HCT116 (cell line): Measurements from ENCODE around the gene SGTB.

Experiments
- CBX3 ChIP-seq: IDR thresholded peaks from 2 replicates; pipeline ENCODE4 v1.6.1; 2012; ENCODE audit warnings: low read depth
- EZH2 ChIP-seq: fragments of 200-600 bp; sonication (generic); IDR thresholded peaks from 2 replicates; pipeline ENCODE4 v1.6.1; 2017; ENCODE audit warnings: antibody characterized with exemption, mixed run types
- POLR2A ChIP-seq: IDR thresholded peaks from 2 replicates; pipeline ENCODE4 v1.7.0; 2011; ENCODE audit warnings: borderline replicate concordance; ENCODE audit not compliant: insufficient read depth, insufficient read length; ENCODE audit errors: extremely low read depth
- RAD21 ChIP-seq: IDR thresholded peaks from 2 replicates; pipeline ENCODE4 v1.6.1; 2012; ENCODE audit warnings: low read depth, mild to moderate bottlenecking
- SRF ChIP-seq: IDR thresholded peaks from 2 replicates; pipeline ENCODE4 v1.6.1; 2012; ENCODE audit warnings: low read depth
- YY1 ChIP-seq: IDR thresholded peaks from 2 replicates; pipeline ENCODE4 v1.6.1; 2011; ENCODE audit warnings: low read length, low read depth, moderate library complexity, mild to moderate bottlenecking; ENCODE audit not compliant: insufficient replicate concordance; ENCODE audit errors: extremely low read depth
- TF ChIP-seq, protein P1 (sequence below), 3 experiments: fragments of 200-600 bp in 1 of 3; sonication (generic) in 1 of 3; IDR thresholded peaks in 2 of 3; conservative IDR thresholded peaks in 1 of 3; 2 replicates each; pipeline ENCODE4 v1.5.1; 2012 to 2017; ENCODE audit warnings: low read depth in 2 of 3, low read length in 2 of 3, antibody characterized with exemption in 1 of 3, borderline replicate concordance in 1 of 3, control low read depth in 1 of 3, mild to moderate bottlenecking in 1 of 3, mixed read lengths in 1 of 3, mixed run types in 1 of 3, moderate library complexity in 1 of 3; ENCODE audit not compliant: insufficient read depth in 1 of 3
- TF ChIP-seq, protein P2 (sequence below): IDR thresholded peaks from 2 replicates; pipeline ENCODE4 v1.6.1; 2011; ENCODE audit warnings: mild to moderate bottlenecking, low read length, moderate library complexity; ENCODE audit not compliant: insufficient replicate concordance; ENCODE audit errors: extremely low read depth

DNA sequence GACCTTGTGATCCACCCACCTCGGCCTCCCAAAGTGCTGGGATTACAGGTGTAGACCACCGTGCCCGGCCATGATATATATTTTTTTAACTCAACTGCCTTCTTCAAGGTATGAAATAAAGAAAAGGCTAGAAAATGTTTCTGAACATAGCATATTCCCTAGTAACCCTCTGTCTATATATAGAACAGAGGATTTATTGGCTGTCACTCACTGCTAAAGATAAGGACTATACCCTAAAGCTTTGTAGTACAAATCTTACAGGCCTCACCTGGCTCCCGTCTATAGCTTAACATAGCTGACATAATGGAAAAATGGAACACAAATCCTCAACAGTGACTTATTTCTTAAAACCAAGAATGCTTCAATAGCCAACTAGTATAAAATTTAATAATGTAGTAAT lies 14.2 kb downstream of the SGTB start:
- TF ChIP-seq, protein P1, sequence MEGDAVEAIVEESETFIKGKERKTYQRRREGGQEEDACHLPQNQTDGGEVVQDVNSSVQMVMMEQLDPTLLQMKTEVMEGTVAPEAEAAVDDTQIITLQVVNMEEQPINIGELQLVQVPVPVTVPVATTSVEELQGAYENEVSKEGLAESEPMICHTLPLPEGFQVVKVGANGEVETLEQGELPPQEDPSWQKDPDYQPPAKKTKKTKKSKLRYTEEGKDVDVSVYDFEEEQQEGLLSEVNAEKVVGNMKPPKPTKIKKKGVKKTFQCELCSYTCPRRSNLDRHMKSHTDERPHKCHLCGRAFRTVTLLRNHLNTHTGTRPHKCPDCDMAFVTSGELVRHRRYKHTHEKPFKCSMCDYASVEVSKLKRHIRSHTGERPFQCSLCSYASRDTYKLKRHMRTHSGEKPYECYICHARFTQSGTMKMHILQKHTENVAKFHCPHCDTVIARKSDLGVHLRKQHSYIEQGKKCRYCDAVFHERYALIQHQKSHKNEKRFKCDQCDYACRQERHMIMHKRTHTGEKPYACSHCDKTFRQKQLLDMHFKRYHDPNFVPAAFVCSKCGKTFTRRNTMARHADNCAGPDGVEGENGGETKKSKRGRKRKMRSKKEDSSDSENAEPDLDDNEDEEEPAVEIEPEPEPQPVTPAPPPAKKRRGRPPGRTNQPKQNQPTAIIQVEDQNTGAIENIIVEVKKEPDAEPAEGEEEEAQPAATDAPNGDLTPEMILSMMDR (IDR thresholded peaks at IDR 0.05 in 2 of 3, conservative IDR thresholded peaks at IDR 0.05 in 1 of 3; ENCODE audit: borderline replicate concordance in 1 of 3, insufficient read depth in 1 of 3, low read depth in 2 of 3, low read length in 2 of 3) = no peak
- TF ChIP-seq CBX3 = no peak
- no peak for TF ChIP-seq POLR2A
- no peak for TF ChIP-seq EZH2
- TF ChIP-seq, protein P2, sequence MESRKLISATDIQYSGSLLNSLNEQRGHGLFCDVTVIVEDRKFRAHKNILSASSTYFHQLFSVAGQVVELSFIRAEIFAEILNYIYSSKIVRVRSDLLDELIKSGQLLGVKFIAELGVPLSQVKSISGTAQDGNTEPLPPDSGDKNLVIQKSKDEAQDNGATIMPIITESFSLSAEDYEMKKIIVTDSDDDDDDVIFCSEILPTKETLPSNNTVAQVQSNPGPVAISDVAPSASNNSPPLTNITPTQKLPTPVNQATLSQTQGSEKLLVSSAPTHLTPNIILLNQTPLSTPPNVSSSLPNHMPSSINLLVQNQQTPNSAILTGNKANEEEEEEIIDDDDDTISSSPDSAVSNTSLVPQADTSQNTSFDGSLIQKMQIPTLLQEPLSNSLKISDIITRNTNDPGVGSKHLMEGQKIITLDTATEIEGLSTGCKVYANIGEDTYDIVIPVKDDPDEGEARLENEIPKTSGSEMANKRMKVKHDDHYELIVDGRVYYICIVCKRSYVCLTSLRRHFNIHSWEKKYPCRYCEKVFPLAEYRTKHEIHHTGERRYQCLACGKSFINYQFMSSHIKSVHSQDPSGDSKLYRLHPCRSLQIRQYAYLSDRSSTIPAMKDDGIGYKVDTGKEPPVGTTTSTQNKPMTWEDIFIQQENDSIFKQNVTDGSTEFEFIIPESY = no peak
- TF ChIP-seq RAD21 = no peak
- TF ChIP-seq YY1 = no peak
- TF ChIP-seq SRF = no peak
